Measurements from ENCODE around the gene CMTM5.

GRCh38 chr14:23377198-23377550, 328 bp downstream of the CMTM5 start:
- TF ChIP-seq POLR2AphosphoS5 (IDR thresholded peaks at IDR 0.05) = no peak
- TF ChIP-seq CTCF (IDR thresholded peaks at IDR 0.05) = no peak
- TF ChIP-seq POLR2A (IDR thresholded peaks at IDR 0.05) = no peak

Measured in stomach (tissue), 4 donors.